NK-92 treated with Interleukin-12 subunit alpha and Interleukin-12 subunit beta, amount 100 ng/mL, for 24 hours (cell line): Measurements from ENCODE around the gene HIP1.
A peak's percentile ranks its signal among the peaks of the same experiment; 100 is the strongest.
"Not testable (repeated sequence)": the region's sequence is repeated elsewhere in the genome, so short reads cannot be mapped to it uniquely, and the experiment has no call there.

ENCODE experiments used
- DNase-seq: peaks from one replicate; lab custom pipeline; 2025; lab: John Stamatoyannopoulos, UW

Gene HIP1

DNA sequence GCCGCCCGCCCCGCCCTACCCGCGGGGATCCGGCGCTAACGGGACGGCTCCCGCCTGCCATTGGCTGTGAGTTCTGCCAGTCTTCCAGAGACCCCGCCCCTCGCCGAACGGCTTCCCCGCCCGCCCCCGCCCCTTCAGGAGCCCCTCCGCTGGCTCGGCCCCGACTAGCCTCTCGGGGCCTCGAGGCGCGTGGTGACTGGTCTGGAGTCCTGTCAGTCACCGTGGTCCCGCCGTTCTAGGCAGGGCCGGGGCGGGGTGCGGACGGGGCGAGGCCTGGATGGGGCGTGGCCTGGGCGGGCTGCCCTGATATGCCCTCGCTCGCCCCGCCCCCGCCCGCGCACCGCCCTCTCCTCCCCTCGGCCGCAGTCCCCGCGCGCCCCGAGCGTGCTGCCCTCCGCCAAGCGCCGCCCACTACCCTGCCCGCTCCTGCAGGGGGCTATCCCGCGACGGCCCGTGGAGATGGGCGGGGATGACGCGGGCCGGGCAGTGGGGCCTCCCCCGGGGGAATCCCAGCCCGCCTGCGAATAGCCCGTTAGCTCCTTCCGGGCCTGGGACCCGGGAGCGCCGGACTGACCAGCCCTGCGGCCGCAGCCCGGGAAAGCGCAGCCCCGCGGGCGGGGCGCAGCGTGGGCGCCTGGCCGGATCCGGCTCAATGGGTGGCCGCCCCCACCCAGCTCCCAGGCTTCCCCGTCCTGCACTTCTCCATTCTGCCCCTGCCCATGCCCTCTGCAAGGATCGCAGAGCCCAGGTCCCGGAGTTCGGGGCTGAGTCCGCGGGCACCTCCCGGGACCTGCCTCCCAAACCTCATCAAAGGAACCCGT lies 444 bp upstream of the HIP1 start:
- peak; percentile 100 for DNase-seq

DNA sequence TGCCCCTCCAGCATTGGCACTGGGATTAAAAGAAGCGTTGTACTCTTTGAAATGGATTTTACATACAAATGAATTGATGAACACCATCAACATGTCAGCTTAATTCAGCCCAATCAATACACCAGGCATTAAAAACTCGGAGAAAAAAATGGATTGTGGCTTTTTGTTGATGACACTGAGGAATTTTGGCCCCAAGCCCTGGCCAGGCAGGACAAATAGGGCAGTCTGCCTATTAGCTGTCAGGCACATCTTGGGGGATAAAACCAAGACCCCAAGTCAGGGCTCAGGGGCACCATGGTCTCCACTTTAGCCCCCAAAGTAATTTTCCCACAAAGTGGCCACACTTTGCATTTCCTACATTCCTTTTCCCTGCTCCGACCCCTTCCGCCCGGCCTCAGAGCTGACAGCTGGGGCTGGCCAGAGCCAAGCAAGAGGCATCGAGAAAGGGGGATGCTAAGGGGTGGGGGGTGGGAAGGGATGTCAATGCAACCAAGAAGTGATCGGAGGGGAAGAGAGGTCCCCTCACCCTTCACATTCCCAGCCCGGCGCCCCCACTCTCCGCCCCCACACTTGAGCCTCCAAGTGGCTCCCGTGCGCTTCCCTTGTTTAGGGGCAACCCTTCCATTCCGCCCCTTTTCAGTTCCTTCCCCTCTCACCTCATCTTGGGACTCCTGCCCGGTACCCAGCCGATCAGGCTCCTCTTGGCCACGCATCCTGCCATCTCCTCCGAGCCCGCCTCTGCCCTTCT lies 711 bp downstream of the HIP1 start:
- no peak for DNase-seq

DNA sequence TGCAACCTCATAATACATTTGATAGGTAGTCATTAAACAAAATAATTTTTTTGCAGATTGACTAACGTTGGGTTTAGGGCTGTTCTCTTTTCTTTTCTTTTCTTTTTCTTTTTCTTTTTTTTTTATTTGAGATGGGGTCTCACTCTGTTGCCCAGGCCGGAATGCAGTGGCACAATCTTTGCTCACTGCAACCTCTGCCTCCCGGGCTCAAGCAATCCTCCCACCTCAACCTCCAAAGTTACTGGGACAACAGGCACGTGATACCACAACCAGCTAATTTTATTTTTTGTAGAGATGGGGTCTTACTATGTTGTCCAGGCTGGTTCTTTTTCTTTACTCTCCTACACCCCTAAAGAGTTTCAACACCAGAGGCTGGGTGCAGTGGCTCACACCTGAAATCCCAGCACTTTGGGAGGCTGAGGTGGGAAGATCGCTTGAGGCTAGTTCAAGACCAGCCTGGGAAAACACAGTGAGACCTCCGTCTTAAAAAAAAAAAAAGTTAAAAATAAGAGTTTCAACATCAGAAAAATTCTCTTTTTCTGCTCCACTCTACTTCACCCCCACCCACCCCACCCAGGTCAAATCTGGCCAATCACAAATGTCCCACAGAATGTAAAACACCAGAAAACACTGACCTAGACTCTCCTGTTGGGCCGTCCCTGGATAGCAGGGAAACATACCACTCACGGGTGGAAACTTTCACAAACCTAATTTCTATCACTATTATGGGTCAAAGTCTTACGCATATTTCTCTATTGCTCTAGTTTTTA lies 3.0 kb downstream of the HIP1 start:
- DNase-seq: no peak

DNA sequence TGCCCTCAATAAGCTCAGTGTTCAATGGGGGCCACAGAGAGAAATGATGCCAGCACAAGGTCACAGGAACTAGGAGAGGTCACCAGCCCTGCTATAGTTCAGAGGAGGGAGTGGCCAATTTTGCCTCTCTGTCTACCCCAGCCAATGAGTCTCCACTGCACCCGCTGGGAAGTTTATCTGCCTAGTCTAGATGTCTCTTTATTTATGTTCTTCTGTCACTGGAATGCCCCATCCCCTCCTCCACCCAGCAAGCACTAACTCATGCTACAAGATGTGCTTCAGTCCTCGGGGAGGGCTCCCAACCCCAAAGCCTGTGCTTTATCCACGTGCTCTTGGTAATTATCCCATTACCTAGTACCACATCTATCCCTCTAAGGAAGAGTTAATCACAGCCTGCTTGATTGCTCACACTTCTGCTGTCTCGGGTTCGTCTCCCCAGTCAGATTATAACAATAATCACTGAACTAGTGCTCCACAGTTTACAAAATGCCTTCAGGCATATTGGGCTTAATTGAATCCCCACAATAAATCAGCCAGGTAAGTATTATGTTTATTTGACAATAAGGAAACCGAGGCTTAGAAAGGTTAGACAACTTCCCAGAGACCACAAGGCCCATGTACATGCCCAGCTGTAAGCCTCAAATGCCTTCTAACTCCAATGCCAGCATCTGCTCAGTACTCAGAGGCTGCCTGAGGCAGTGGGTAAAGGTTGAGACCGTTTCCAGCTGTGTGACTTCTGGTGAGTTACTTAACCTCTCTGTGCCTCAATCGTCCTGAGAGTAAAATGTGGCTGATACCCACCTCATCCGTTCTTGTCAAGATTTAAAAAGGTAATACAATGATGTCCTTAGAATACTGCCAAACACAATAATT lies 3.9 kb downstream of the HIP1 start:
- no peak for DNase-seq

DNA sequence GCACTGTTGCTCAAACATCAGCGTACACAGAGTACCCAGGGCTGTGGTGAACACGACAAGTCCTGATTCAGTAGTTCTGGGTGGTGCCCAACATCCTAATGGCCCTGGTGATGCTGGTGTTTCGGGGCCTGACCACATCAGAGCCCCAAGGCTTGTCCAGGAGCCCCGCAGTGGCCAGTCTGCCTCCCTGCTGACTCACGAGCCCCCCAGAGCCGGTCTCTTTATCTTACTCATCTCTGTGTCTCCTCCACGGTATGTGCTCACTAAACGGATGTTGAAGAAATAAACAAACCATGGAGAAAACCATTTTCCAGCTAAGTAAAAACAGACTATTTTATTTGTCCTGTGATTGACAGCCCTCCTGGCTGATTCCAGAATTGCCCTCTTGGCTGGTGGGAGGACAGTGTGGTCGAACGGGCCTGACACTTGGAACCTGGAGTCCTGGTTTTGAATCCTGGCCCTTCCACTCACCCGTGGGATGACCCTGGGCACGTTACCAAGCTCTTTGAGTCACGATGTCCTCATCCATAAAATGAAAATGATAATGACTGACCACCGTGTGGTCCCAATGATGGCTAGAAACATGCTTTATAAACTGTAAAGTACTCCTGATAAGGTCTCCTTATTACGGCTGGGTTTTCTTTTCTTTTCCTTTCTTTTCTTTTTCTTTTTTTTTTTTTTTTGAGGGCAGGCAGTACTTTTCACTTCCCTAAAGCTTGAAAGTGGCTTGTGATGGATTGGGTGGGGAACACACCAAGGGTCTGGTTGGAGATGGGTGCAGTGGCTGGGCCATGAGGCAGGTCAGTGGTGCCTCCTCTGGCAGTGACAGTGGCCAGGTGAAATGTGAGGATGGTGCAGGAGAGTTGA lies 5.7 kb downstream of the HIP1 start:
- no peak for DNase-seq

DNA sequence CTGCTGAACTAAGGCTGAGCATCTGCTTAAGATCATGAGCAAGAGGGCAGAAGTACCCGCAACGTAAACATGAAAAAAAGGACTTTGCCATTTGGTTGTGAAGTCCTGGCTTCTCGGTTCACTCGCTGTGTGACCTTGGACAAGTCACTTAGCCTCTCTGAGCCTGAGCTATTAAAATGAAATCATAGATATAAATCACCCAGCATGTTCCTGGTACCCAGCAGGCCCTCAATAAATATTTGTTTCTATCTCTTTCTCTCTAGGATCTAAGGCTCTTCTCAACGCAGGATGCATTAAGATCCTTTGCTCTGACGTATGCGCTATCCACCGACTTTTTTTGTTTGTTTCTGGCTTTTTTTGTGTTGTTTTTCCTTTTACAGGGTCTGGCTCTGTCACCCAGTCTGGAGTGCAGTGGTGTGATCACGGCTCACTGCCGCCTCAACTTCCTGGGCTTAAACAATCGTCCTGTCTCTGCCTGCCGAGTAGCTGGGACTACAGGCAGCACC lies 6.7 kb downstream of the HIP1 start:
- no peak for DNase-seq

DNA sequence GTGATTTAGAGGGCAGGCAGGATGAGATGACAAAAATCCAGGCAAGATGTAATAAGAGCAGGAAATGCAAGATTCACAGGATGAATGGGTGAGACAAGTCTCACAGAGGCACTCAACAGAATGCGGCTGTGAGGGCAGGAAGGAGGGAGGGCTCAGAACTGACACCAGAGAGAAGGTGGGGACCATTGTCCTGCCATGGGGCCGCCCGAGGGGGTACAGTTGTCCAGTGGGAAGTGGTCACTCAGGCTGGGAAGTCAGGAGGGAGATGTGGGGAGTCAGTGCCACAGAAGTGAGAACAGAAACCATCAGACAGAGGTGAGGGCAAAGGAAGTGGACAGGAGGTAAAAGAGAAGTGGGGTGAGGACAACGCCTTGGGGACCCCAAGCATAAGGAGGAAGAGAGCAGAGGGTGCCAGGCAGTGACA lies 8.9 kb downstream of the HIP1 start:
- DNase-seq: no peak

DNA sequence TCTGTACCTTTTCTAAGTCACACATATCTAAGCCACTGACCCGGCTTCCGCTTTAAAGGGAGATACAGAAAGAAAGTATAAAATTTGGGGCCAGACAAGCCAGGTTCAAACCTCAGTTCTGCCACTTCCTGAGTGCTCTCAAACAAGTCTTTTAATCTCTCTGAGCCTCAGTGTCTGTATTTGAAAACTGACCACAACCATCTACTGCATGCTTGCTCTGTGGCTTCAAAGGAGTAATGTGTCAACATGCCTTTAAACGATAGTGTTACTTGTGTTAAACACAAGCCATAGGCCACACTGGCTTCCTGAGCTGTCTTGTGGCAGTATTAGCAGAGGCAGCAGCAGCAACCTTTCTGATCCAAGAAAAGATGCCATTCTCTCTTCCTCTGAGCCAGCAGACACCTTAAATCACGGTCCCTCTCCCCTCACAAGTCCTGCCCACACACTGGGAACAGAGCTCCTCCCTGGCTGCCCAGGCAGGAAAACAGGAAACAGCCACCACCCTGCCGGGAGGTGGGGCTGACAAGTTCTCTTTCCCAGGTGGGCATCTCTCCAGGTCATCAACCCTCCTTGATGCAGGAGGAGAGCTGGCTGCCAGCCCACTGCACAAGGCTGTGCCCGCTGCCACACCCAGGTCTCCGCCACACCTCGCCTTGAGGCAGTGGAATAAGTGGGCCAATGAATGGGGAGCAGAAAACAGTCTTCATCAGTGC lies 10.7 kb downstream of the HIP1 start:
- peak; percentile 71 for DNase-seq

DNA sequence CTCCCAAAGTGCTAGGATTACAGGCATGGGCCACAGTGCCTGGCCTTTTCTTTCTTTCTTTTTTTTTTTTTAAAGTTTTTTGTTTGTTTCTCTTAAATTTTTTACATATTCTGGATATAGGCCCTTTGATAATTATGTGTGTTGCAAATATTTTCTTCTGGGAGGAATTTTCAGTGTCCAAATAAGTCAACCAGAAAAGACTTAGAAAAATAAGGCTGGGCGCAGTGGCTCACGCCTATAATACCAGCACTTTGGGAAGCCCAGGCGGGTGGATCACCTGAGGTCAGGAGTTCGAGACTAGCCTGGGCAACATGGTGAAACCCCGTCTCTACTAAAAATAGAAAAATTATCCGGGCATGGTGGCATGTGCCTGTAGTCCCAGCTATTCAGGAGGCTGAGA lies 11.4 kb downstream of the HIP1 start:
- not testable (repeated sequence) for DNase-seq

DNA sequence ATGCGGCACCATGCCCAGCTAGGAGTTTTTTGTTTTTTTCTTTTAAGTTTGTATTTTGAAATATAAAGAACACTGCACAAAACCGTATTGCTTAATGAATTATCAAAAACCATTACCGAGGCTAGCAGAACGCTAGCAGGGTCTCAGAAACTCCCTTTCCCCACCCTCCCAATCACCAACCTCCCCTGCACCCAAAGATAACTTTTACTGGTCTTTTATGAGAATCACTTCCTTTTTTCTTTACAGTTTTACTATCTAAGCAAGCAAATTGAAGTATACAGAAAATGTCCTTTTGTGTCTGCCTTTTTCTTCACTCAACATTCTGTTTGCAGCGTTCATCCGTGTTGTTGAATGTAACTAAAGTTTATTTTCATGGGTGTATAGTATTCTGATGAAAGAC lies 13.4 kb downstream of the HIP1 start:
- no peak for DNase-seq

DNA sequence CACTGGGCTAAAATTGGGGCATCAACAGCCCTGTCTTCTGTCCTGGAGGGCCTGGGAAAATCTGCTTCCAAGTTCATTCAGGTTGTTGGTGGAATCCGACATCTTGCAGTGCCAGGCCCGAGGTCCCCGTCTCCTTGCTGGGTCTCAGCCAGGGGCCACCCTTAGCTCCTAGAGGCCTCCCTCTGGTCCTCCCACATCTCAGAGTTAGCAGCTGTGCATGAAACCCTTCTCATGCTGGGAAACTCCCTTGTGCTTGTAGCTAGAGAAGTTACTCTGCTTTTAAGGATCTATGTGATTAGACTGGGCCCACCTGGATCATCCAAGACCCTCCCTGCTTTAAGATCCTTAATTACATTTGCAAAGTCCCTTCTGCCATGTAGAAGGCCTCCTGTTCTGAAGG lies 15.3 kb downstream of the HIP1 start:
- DNase-seq: no peak

DNA sequence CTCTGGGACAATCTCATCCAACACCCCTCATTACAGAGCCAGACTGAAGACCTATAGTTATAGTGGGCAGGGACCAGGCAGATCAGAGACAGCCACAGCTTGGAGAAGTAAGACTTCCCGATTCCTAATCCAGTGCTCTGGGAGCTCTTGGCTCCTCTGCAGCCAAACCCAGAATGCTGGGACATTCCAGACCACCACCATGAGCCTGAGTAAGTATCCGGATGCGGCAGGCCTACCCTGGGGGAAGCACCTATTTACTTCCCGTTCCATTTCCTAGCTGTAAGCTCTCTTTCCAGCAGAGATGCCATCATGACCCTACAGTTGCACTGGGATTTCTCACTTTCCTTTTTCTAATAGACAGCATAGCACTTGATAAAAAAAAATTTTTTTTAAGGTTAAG lies 16.4 kb downstream of the HIP1 start:
- no peak for DNase-seq

DNA sequence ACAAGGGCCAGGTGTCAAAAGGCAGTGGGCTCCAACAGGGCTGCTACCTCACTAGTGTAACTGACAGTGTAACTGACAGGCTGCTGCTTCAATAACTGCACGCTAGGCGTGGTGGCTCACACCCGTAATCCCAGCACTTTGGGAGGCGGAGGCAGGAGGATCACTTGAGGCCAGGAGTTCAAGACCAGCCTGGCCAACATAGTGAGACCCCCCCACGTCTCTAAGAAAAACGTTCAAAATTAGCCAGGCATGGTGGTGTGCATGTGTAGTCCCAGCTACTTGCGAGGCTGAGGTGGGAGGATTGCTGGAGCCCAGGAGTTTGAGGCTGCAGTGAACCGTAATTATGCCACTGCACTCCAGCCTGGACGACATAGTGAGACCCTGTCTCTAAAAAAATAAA lies 16.8 kb downstream of the HIP1 start:
- DNase-seq: not testable (repeated sequence)

DNA sequence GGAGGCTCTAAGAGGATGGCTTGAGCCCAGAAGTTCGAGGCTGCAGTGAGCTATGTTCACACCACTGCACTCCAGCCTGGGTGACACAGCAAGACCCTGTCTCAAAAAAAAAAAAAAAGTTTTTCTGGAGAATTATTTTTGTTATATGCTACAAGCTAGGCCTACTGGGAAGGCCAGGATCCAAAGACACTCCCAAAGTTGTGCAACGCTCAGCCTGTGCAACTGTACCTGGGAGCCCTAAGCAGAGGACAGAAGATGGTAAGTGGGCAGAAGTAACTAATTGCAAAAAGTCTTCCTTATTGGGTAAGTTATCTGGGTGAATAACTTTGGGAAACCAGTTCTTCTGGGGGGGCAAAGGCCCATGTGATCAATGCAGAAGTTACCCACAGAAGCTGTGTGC lies 17.3 kb downstream of the HIP1 start:
- DNase-seq: no peak

DNA sequence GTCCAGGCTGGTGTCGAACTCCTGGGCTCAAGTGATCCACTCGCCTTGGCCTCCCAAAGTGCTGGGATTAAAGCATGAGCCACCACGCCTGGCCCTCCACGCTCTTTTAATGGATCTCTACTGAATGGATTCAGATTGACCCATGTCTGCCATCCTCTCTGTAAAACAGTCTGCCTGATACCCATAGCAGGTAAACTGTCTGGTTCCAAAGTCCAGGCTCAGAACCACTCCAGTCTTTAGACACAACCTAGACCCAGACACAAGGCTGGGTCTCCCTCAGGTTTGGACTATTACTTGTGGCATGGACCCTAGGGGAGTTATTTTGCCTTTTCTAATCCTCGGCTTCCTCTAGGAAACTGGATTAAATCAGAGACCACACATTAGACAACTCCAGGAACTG lies 19.1 kb downstream of the HIP1 start:
- no peak for DNase-seq

DNA sequence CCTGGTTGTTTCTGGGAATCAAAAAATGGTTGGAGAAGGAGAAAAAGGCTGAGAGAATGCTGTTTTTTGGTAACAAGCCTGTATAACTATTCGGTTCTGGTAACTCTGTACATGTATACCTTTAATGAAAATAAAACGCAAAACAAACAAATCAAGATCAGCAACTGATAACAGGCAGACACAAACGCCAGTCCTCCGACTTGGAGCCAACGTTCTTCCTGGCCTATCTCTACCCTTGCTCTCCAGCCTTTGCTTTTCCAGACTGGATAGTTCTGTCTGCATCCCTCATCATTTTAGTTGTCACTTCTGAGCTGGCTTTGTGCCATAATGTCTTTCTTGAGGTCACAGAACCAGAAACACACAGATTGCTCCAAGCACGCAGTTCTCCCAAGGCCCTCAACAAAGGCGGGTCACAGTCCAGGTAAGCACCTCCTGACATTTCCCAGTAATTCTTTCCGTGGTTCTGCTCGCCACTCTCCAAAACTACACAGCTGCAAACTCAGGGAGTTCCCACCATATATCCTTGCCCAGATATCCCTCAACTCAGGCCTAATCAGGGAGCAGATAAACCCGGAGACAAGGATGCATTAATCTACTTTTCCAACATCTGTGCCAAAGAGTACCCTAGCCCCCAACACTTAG lies 20.2 kb downstream of the HIP1 start:
- no peak for DNase-seq

DNA sequence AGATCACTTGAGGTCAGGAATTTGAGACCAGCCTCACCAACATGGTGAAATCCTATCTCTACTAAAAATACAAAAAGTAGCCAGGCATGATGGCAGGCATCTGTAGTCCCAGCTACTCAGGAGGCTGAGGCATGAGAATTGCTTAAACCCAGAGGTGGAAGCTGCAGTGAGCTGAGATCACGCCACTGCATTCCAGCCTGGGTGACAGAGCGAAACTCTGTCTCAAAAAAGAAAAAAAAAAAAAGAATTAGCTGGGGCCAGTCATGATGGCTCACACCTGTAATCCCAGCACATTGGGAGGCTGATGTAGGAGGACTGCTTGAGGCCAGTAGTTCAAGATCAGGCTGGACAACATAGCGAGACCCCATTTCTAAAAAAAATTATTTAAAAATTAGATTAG lies 21.0 kb downstream of the HIP1 start:
- not testable (repeated sequence) for DNase-seq

DNA sequence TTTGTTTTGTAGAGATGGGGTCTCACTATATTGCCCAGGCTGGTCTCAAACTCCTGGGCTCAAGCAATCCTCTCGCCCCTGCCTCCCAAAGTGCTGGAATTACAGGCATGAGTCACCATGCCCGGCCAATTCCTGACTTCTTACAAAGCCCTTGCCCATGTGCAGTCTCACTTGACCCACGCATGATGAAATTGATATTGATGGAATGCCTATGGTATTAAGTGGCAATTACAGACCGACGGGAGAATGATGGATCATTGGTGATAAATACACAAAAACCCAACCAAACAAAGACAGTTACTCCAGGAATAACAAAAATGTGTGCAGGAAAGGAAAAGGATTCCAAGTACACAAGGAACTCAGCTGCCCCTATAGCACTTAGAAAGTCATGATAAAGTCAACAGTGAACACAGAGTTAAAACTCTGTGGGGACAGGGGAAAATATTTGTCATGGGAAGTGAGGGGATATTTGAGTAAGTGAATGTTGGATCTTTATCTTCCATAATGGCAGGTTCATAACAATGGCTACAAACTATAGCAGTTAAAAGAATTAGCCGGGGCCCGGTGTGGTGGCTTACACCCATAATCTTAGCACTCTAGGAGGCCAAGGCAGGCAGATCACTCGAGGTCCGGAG lies 21.6 kb downstream of the HIP1 start:
- no peak for DNase-seq

DNA sequence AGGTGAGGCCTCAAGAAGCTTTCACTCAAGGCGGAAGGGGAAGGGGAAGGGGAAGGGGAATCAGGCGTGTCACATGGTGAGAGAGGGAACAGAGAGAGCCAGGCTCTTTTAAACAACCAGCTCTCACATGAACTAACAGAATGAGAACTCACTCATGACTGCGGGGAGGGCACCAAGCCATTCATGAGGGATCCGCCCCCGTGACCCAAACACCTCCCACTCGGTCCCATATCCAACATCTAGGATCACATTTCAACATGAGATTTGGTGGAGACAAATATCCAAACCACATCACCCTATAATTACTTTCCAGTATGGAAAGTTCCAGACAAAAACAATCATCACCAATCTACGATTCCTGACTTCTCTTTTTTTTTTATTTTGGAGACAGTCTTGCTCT lies 22.9 kb downstream of the HIP1 start:
- no peak for DNase-seq
